Stimulated activated CD8-positive, alpha-beta memory T cell treated with anti-CD3 and anti-CD28 coated beads, Interleukin-2, amount 100 ng/mL, for 1 hour (primary cell): Measurements from ENCODE around the gene CCDC3.

ENCODE experiments used
- DNase-seq, 2 donors: peaks; one replicate each; pipeline ENCODE4 v3.0.0-alpha.2; 2020; ENCODE audit warnings: low read depth in 2 of 2

The CCDC3 gene

GRCh38 chr10:12961416-12962205, 39.9 kb downstream of the CCDC3 start:
- no peak for DNase-seq

- no peak for DNase-seq
Measured at GRCh38 chr10:12960941-12961340, 40.6 kb downstream of the CCDC3 start.

- DNase-seq = no peak
Measured at GRCh38 chr10:12960334-12960898, 41.1 kb downstream of the CCDC3 start.

- no peak for DNase-seq
Measured at GRCh38 chr10:12958546-12959110, 42.9 kb downstream of the CCDC3 start.

- DNase-seq = no peak
Measured at GRCh38 chr10:12957081-12957480, 44.4 kb downstream of the CCDC3 start.

- DNase-seq = no peak
Measured at GRCh38 chr10:12954866-12955265, 46.6 kb downstream of the CCDC3 start.

- DNase-seq = no peak
Measured at GRCh38 chr10:12950583-12951128, 50.9 kb downstream of the CCDC3 start.

GRCh38 chr10:12949248-12949647, 52.3 kb downstream of the CCDC3 start:
- no peak for DNase-seq

- no peak for DNase-seq
Measured at GRCh38 chr10:12947741-12948140, 53.8 kb downstream of the CCDC3 start.

GRCh38 chr10:12946372-12946771, 55.1 kb downstream of the CCDC3 start:
- no peak for DNase-seq

GRCh38 chr10:12945690-12946359, 55.7 kb downstream of the CCDC3 start:
- DNase-seq = no peak

- no peak for DNase-seq
Measured at GRCh38 chr10:12944931-12945330, 56.6 kb downstream of the CCDC3 start.

- DNase-seq = no peak
Measured at GRCh38 chr10:12943425-12943824, 58.1 kb downstream of the CCDC3 start.

- DNase-seq = no peak
Measured at GRCh38 chr10:12941966-12942365, 59.5 kb downstream of the CCDC3 start.

GRCh38 chr10:12940791-12941190, 60.7 kb downstream of the CCDC3 start:
- DNase-seq = no peak

- DNase-seq = no peak
Measured at GRCh38 chr10:12938271-12938670, 63.2 kb downstream of the CCDC3 start.

GRCh38 chr10:12937527-12937926, 64.0 kb downstream of the CCDC3 start:
- DNase-seq = no peak

- no peak for DNase-seq
Measured at GRCh38 chr10:12934777-12935176, 66.7 kb downstream of the CCDC3 start.

- no peak for DNase-seq
Measured at GRCh38 chr10:12929381-12929780, 72.1 kb downstream of the CCDC3 start.

GRCh38 chr10:12928571-12928970, 72.9 kb downstream of the CCDC3 start:
- no peak for DNase-seq

- DNase-seq = no peak
Measured at GRCh38 chr10:12927896-12928295, 73.6 kb downstream of the CCDC3 start.

- no peak for DNase-seq
Measured at GRCh38 chr10:12925845-12926244, 75.7 kb downstream of the CCDC3 start.
